Measurements from ENCODE around the gene FRA10AC1. TPM values are rescaled to one million over a fixed set of nuclear protein-coding genes. Genes with fewer than 3 reads are reported as not detected.

Gene FRA10AC1
- total RNA-seq, 1 donor from 2014 or later = 11.9 TPM

- ATAC-seq (ENCODE audit: poor library complexity) (no peak), DNase-seq (no peak)
- intact Hi-C loops (cut with DNase I) = no loop called here
Observed at GRCh38 chr10:93666030-93666429, 36.4 kb downstream of the FRA10AC1 start.

GRCh38 chr10:93657757-93658156 is 44.6 kb downstream of the FRA10AC1 start:
- DNase-seq (no peak), ATAC-seq (ENCODE audit: poor library complexity) (no peak)
- intact Hi-C loops (cut with DNase I) = no loop called here

- ATAC-seq (ENCODE audit: poor library complexity) (no peak), DNase-seq (no peak)
- intact Hi-C loops (cut with DNase I) = no loop called here
Observed at GRCh38 chr10:93656155-93656554, 46.2 kb downstream of the FRA10AC1 start.

GRCh38 chr10:93654201-93654600 is 48.2 kb downstream of the FRA10AC1 start:
- intact Hi-C loops (cut with DNase I) = no loop called here
- DNase-seq (no peak), ATAC-seq (ENCODE audit: poor library complexity) (no peak)

GRCh38 chr10:93652857-93653256 is 49.5 kb downstream of the FRA10AC1 start:
- ATAC-seq (ENCODE audit: poor library complexity) (no peak), DNase-seq (no peak)
- intact Hi-C loops (cut with DNase I) = no loop called here

GRCh38 chr10:93639791-93640190 is 62.6 kb downstream of the FRA10AC1 start:
- intact Hi-C loops (cut with DNase I) = no loop called here
- no peak for DNase-seq
- ATAC-seq (ENCODE audit: poor library complexity) = no peak

GRCh38 chr10:93630625-93631557 is 71.5 kb downstream of the FRA10AC1 start:
- DNase-seq = no peak
- intact Hi-C loops (cut with DNase I) = no loop called here
- ATAC-seq (ENCODE audit: poor library complexity) = no peak

- ATAC-seq (ENCODE audit: poor library complexity) (no peak), DNase-seq (no peak)
- intact Hi-C loops (cut with DNase I) = no loop called here
Observed at GRCh38 chr10:93629647-93630305, 72.6 kb downstream of the FRA10AC1 start.

- intact Hi-C loops (cut with DNase I) = no loop called here
- ATAC-seq (ENCODE audit: poor library complexity) (no peak), DNase-seq (no peak)
Observed at GRCh38 chr10:93628858-93629257, 73.5 kb downstream of the FRA10AC1 start.

GRCh38 chr10:93622942-93623341 is 79.5 kb downstream of the FRA10AC1 start:
- ATAC-seq (ENCODE audit: poor library complexity) (no peak), DNase-seq (no peak)
- intact Hi-C loops (cut with DNase I) = no loop called here

GRCh38 chr10:93620925-93621324 is 81.5 kb downstream of the FRA10AC1 start:
- intact Hi-C loops (cut with DNase I) = no loop called here
- ATAC-seq (ENCODE audit: poor library complexity) = no peak
- DNase-seq = no peak

Other genes with a start within 250 kb of the FRA10AC1 start
- gene MYOF, start 220.3 kb downstream of the FRA10AC1 start, total RNA-seq = 30.4 TPM
- 0.59 TPM for gene CEP55, start 206.0 kb downstream of the FRA10AC1 start, total RNA-seq
- gene FFAR4, start 135.9 kb downstream of the FRA10AC1 start, total RNA-seq = 0.16 TPM
- gene RBP4, start 101.4 kb downstream of the FRA10AC1 start, total RNA-seq = 4.9 TPM
- not detected for gene PDE6C, start 90.1 kb downstream of the FRA10AC1 start, total RNA-seq
- 0.13 TPM for gene LGI1, start 55.3 kb upstream of the FRA10AC1 start, total RNA-seq
- 1.7 TPM for gene SLC35G1, start 191.4 kb upstream of the FRA10AC1 start, total RNA-seq

All from Right ventricle myocardium superior (tissue), 1 donor.